MCF 10A (cell line): ENCODE measurements around the gene C1GALT1. TPM values are rescaled to one million over a fixed set of nuclear protein-coding genes. Genes with fewer than 3 reads are reported as not detected.

Experiments used
- BruUV-seq: library from RNA; stranded (reverse); fragments of 400-500 nt; replicated peaks from 2 replicates; lab custom pipeline; 2021; lab: Mats Ljungman, UMichigan
- CTCF ChIA-PET: fragments of 300-600 bp; sonication (Branson Sonifier 250); formaldehyde crosslinking; extraction: SDS; loops from one replicate; lab custom pipeline; 2021; ENCODE audit warnings: antibody characterized with exemption, inconsistent platforms; lab: Yijun Ruan, JAX
- POLR2A ChIA-PET: fragments of 300-600, 350-650 bp; sonication (Branson Sonifier 250); formaldehyde crosslinking; extraction: SDS; loops from one replicate; lab custom pipeline; 2020; ENCODE audit warnings: antibody characterized with exemption, inconsistent platforms; lab: Yijun Ruan, JAX
- DNase-seq: peaks from one replicate; pipeline ENCODE4 v3.0.0-alpha.2; 2018; ENCODE audit not compliant: unreplicated experiment
- H3K27ac Mint-ChIP-seq: one replicate; pipeline ENCODE4 v1.8.0; 2022; ENCODE audit warnings: mild to moderate bottlenecking, low read depth, mixed read lengths; ENCODE audit not compliant: unreplicated experiment
- H3K27me3 Mint-ChIP-seq: one replicate; pipeline ENCODE4 v1.8.0; 2022; ENCODE audit warnings: mixed read lengths; ENCODE audit not compliant: insufficient read depth, unreplicated experiment
- H3K36me3 Mint-ChIP-seq: one replicate; pipeline ENCODE4 v1.8.0; 2022; ENCODE audit warnings: mild to moderate bottlenecking, moderate library complexity, mixed read lengths; ENCODE audit not compliant: insufficient read depth, unreplicated experiment
- H3K4me1 Mint-ChIP-seq: one replicate; pipeline ENCODE4 v1.8.0; 2022; ENCODE audit warnings: mixed read lengths; ENCODE audit not compliant: insufficient read depth, unreplicated experiment
- H3K4me3 Mint-ChIP-seq: one replicate; pipeline ENCODE4 v1.8.0; 2022; ENCODE audit warnings: mild to moderate bottlenecking, moderate library complexity, mixed read lengths; ENCODE audit not compliant: unreplicated experiment
- H3K9me3 Mint-ChIP-seq: one replicate; pipeline ENCODE4 v1.8.0; 2022; ENCODE audit warnings: mixed read lengths; ENCODE audit not compliant: unreplicated experiment
- intact Hi-C: fragments of 100-400 bp; cut with micrococcal nuclease; formaldehyde crosslinking; loops from 2 replicates; pipeline ENCODE4 v1.14.1; 2022
- total RNA-seq: library from RNA; stranded (reverse); gene quantifications from 2 replicates; pipeline ENCODE4 v1.2.3, GENCODE V29; 2022
- TF ChIP-seq, protein P1 (sequence below): fragments of 200-600 bp; IDR thresholded peaks from one replicate; pipeline ENCODE4 v1.8.0; 2022; ENCODE audit warnings: antibody characterized with exemption, mild to moderate bottlenecking; ENCODE audit not compliant: unreplicated experiment

The C1GALT1 gene
- total RNA-seq, 1 experiment from 2014 or later: 30.9 TPM

GRCh38 chr7:7290429-7291122, 108.2 kb downstream of the C1GALT1 start:
- no TSS peak for BruUV-seq

DNA sequence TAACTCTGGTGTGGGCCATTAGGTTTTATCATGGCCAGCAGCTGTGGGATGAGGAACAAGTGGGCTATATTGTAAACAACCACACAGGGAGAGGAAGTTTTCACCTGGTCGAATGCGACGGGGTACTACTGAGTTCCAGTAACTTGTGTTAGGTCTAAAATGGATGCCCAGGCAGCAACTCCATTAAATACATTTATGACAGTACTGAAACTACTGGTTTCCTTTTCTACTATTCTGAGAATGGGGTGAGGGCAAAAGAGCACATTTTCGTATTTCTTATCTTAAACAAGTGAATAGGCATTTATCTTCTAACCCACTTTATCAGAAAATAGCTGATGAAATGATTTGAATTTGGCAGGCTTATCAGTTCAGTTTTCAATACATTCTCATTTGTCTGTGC, 109.7 kb downstream of the C1GALT1 start:
- Mint-ChIP-seq H3K27me3 (no peaks in the 10 kb centered on the region), H3K4me3 (no peak overlapping the region), H3K4me1 (no peaks in the 10 kb centered on the region), H3K36me3 (no peaks in the 10 kb centered on the region), H3K9me3 (peaks cover 4% of the 10 kb centered on the region), H3K27ac (no peak overlapping the region)
- intact Hi-C loops: no loop called here
- TF ChIP-seq, protein P1, sequence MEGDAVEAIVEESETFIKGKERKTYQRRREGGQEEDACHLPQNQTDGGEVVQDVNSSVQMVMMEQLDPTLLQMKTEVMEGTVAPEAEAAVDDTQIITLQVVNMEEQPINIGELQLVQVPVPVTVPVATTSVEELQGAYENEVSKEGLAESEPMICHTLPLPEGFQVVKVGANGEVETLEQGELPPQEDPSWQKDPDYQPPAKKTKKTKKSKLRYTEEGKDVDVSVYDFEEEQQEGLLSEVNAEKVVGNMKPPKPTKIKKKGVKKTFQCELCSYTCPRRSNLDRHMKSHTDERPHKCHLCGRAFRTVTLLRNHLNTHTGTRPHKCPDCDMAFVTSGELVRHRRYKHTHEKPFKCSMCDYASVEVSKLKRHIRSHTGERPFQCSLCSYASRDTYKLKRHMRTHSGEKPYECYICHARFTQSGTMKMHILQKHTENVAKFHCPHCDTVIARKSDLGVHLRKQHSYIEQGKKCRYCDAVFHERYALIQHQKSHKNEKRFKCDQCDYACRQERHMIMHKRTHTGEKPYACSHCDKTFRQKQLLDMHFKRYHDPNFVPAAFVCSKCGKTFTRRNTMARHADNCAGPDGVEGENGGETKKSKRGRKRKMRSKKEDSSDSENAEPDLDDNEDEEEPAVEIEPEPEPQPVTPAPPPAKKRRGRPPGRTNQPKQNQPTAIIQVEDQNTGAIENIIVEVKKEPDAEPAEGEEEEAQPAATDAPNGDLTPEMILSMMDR: no peak
- DNase-seq: no peak
- BruUV-seq: no TSS peak
- POLR2A ChIA-PET: interaction anchor here (1.3 kb wide), 1 partner anchor 22 kb away, joined by 3 read pairs; no protein-coding TSS in a partner anchor
- CTCF ChIA-PET: interaction anchor here (0.7 kb wide), 1 partner anchor 93 kb away, joined by 3 read pairs; no protein-coding TSS in a partner anchor

More at GRCh38 chr7:7290429-7291122, 108.2 kb downstream of the C1GALT1 start:
- H3K36me3 Mint-ChIP-seq: no peaks in the 10 kb centered on the region
- ChIA-PET POLR2A (interaction anchor here (0.6 kb wide), 2 partner anchors 43 to 184 kb away, joined by 3 read pairs; no protein-coding TSS in a partner anchor), CTCF (interaction anchor here (0.6 kb wide), 1 partner anchor 102 kb away, joined by 3 read pairs; no protein-coding TSS in a partner anchor)
- H3K4me3 Mint-ChIP-seq: no peak overlapping the region
- H3K27me3 Mint-ChIP-seq: no peaks in the 10 kb centered on the region
- H3K27ac Mint-ChIP-seq: no peak overlapping the region
- TF ChIP-seq, protein P1: no peak
- DNase-seq: no peak
- H3K9me3 Mint-ChIP-seq: peaks cover 19% of the 10 kb centered on the region
- no peaks in the 10 kb centered on the region for H3K4me1 Mint-ChIP-seq
- intact Hi-C loops: no loop called here

- Mint-ChIP-seq H3K9me3 (no peaks in the 10 kb centered on the region), H3K27me3 (no peaks in the 10 kb centered on the region), H3K4me1 (no peaks in the 10 kb centered on the region), H3K36me3 (no peaks in the 10 kb centered on the region), H3K27ac (no peak overlapping the region), H3K4me3 (no peak overlapping the region)
- ChIA-PET POLR2A (interaction anchor here (1.3 kb wide), 1 partner anchor 22 kb away, joined by 3 read pairs; no protein-coding TSS in a partner anchor), CTCF (interaction anchor here (0.7 kb wide), 1 partner anchor 93 kb away, joined by 3 read pairs; no protein-coding TSS in a partner anchor)
- TF ChIP-seq, protein P1: no peak
- BruUV-seq: no TSS peak
- no peak for DNase-seq
- intact Hi-C loops: no loop called here
Observed at GRCh38 chr7:7292608-7293007, 110.3 kb downstream of the C1GALT1 start.

- Mint-ChIP-seq H3K27ac (no peak overlapping the region), H3K9me3 (no peaks in the 10 kb centered on the region), H3K4me3 (no peak overlapping the region), H3K27me3 (no peaks in the 10 kb centered on the region), H3K36me3 (no peaks in the 10 kb centered on the region), H3K4me1 (no peaks in the 10 kb centered on the region)
- BruUV-seq: no TSS peak
- intact Hi-C loops: no loop called here
- POLR2A ChIA-PET: interaction anchor here (1.3 kb wide), 1 partner anchor 23 kb away, joined by 3 read pairs; no protein-coding TSS in a partner anchor
- TF ChIP-seq, protein P1: no peak
- CTCF ChIA-PET: no interaction called here
- no peak for DNase-seq
Observed at GRCh38 chr7:7293092-7293491, 110.7 kb downstream of the C1GALT1 start.
